ENCODE results near the gene FBXL17. TPM values are rescaled to one million over a fixed set of nuclear protein-coding genes. Genes with fewer than 3 reads are reported as not detected.

FBXL17 gene
- total and polyA plus RNA-seq, 4 donors = 2.1 to 14.1 (median 6.3) TPM

- TF ChIP-seq NR2F2 (IDR thresholded peaks at IDR 0.05) (no peak), FOXA1 (IDR thresholded peaks at IDR 0.05) (no peak), ZBTB33 (IDR thresholded peaks at IDR 0.05) (no peak), RAD21 (IDR thresholded peaks at IDR 0.05) (no peak), CTCF (IDR thresholded peaks at IDR 0.05; ENCODE audit: low read depth, low read length, missing input control) (no peak), RXRA (IDR thresholded peaks at IDR 0.05) (no peak), HNF4A (conservative IDR thresholded peaks at IDR 0.05) (no peak), REST (IDR thresholded peaks at IDR 0.05) (no peak), SP1 (IDR thresholded peaks at IDR 0.05) (no peak), EGR1 (IDR thresholded peaks at IDR 0.05; ENCODE audit: low read depth in 2 of 2) (no peak), MAX (IDR thresholded peaks at IDR 0.05) (no peak), ATF3 (IDR thresholded peaks at IDR 0.05) (no peak), HNF4G (IDR thresholded peaks at IDR 0.05) (no peak), YY1 (IDR thresholded peaks at IDR 0.05) (no peak), JUND (IDR thresholded peaks at IDR 0.05) (no peak), FOXA2 (IDR thresholded peaks at IDR 0.05) (no peak), TAF1 (conservative IDR thresholded peaks at IDR 0.05) (no peak)
- Histone ChIP-seq H3K36me3 (ENCODE audit: control insufficient read depth in 4 of 4, insufficient read depth in 3 of 4, low read depth in 1 of 4, low read length in 3 of 4) (no peaks in the 10 kb centered on the region), H3K27me3 (ENCODE audit: control insufficient read depth in 4 of 4, insufficient read depth in 4 of 4, low read length in 3 of 4) (no peaks in the 10 kb centered on the region), H3K9ac (ENCODE audit: low read depth in 1 of 2, low read length in 2 of 2) (no peak overlapping the region), H3K27ac (ENCODE audit: low read depth in 1 of 2, low read length in 2 of 2) (no peak overlapping the region), H3K4me1 (ENCODE audit: control insufficient read depth in 4 of 4, insufficient read depth in 4 of 4, low read length in 3 of 4) (no peaks in the 10 kb centered on the region), H3K9me3 (ENCODE audit: control insufficient read depth in 4 of 4, low read length in 3 of 4) (no peaks in the 10 kb centered on the region), H3K4me3 (ENCODE audit: low read depth in 1 of 3, low read length in 3 of 3) (no peak overlapping the region)
- no peak for DNase-seq (ENCODE audit: low spot score)
- 84% methylated on average over 4 of the region's 4 CpGs for WGBS
Observed at GRCh38 chr5:107997338-107997980, 384.4 kb downstream of the FBXL17 start.

Measured in liver (tissue), 9 donors.